Activated T-helper 2 cell treated with anti-CD3 and anti-CD28 coated beads, Interferon-gamma antibody, Interleukin-2, Interleukin-4, amounts not matched to agents 10 μg/mL and 5 μg/mL and 100 μg/mL, durations not matched to agents 14 hours and 24 hours and 36 hours (primary cell): ENCODE data around the gene FCRL2. TPM values are rescaled to one million over a fixed set of nuclear protein-coding genes. Genes with fewer than 3 reads are reported as not detected.

Experiments
- DNase-seq: peaks from one replicate; pipeline ENCODE4 v3.0.0; 2021; ENCODE audit warnings: low spot score
- H3K27ac Mint-ChIP-seq: one replicate; pipeline ENCODE4 v1.8.0; 2021; ENCODE audit warnings: mixed read lengths
- H3K27me3 Mint-ChIP-seq: one replicate; pipeline ENCODE4 v1.8.0; 2021; ENCODE audit warnings: low read depth, mixed read lengths
- H3K36me3 Mint-ChIP-seq: one replicate; pipeline ENCODE4 v1.8.0; 2021; ENCODE audit warnings: low read depth, mixed read lengths
- H3K4me1 Mint-ChIP-seq: one replicate; pipeline ENCODE4 v1.8.0; 2021; ENCODE audit warnings: low read depth, mixed read lengths
- H3K4me3 Mint-ChIP-seq: one replicate; pipeline ENCODE4 v1.8.0; 2021; ENCODE audit warnings: low read depth, mild to moderate bottlenecking, moderate library complexity, mixed read lengths
- H3K9me3 Mint-ChIP-seq: one replicate; pipeline ENCODE4 v1.8.0; 2021; ENCODE audit warnings: mixed read lengths
- intact Hi-C: fragments of 100-400 bp; cut with micrococcal nuclease; formaldehyde crosslinking; loops from one replicate; pipeline ENCODE4 v1.15.1; 2023
- total RNA-seq: library from RNA; stranded (reverse); gene quantifications from 2 replicates; pipeline ENCODE4 v1.2.3, GENCODE V29; 2022

FCRL2 gene
- total RNA-seq, result not detected in 2 replicates

GRCh38 chr1:157776971-157777391 is at the start of gene FCRL2:
Gene FCRL2 (minus strand): TSS chr1:157777132. CDS start chr1:157777073, 59 bp downstream.
- Mint-ChIP-seq H3K4me1 (no peaks in the 10 kb centered on the region), H3K4me3 (no peak within 1 kb of the TSS), H3K27me3 (peaks cover 4% of the 10 kb centered on the region), H3K36me3 (no peaks in the 10 kb centered on the region), H3K9me3 (no peaks in the 10 kb centered on the region), H3K27ac (no peak within 1 kb of the TSS)
- intact Hi-C loops, result no loop called here
- DNase-seq, result no peak

GRCh38 chr1:157820299-157820698 is 43.4 kb upstream of the FCRL2 start:
- DNase-seq, result no peak
- Mint-ChIP-seq H3K4me3 (no peak overlapping the region), H3K4me1 (no peaks in the 10 kb centered on the region), H3K9me3 (no peaks in the 10 kb centered on the region), H3K36me3 (no peaks in the 10 kb centered on the region), H3K27me3 (no peaks in the 10 kb centered on the region), H3K27ac (no peak overlapping the region)
- intact Hi-C loops, result no loop called here

GRCh38 chr1:157819896-157820295 is 43.0 kb upstream of the FCRL2 start, which contains the start of gene FCRL1:
Gene FCRL1 (minus strand): TSS chr1:157820120. CDS start chr1:157820037, 83 bp downstream.
- Mint-ChIP-seq H3K27ac (no peak within 1 kb of the TSS), H3K27me3 (no peaks in the 10 kb centered on the region), H3K36me3 (no peaks in the 10 kb centered on the region), H3K9me3 (no peaks in the 10 kb centered on the region), H3K4me3 (no peak within 1 kb of the TSS), H3K4me1 (no peaks in the 10 kb centered on the region)
- intact Hi-C loops, result no loop called here
- no peak for DNase-seq

- no peaks in the 10 kb centered on the region for H3K4me1 Mint-ChIP-seq
- no peaks in the 10 kb centered on the region for H3K27me3 Mint-ChIP-seq
- H3K36me3 Mint-ChIP-seq, result no peaks in the 10 kb centered on the region
- H3K9me3 Mint-ChIP-seq, result peaks cover 6% of the 10 kb centered on the region
- no peak for DNase-seq
- no peak overlapping the region for H3K27ac Mint-ChIP-seq
- H3K4me3 Mint-ChIP-seq, result no peak overlapping the region
- intact Hi-C loops, result no loop called here
Observed at GRCh38 chr1:157819215-157819614, 42.3 kb upstream of the FCRL2 start.

- intact Hi-C loops, result no loop called here
Observed at GRCh38 chr1:157813269-157813668, 36.3 kb upstream of the FCRL2 start.

GRCh38 chr1:157806431-157807149 is 29.7 kb upstream of the FCRL2 start:
- no peaks in the 10 kb centered on the region for H3K9me3 Mint-ChIP-seq
- DNase-seq, result no peak
- no peaks in the 10 kb centered on the region for H3K4me1 Mint-ChIP-seq
- no peak overlapping the region for H3K4me3 Mint-ChIP-seq
- H3K36me3 Mint-ChIP-seq, result no peaks in the 10 kb centered on the region
- no peaks in the 10 kb centered on the region for H3K27me3 Mint-ChIP-seq
- intact Hi-C loops, result no loop called here
- no peak overlapping the region for H3K27ac Mint-ChIP-seq

More at GRCh38 chr1:157813269-157813668, 36.3 kb upstream of the FCRL2 start:
- H3K36me3 Mint-ChIP-seq, result no peaks in the 10 kb centered on the region
- H3K9me3 Mint-ChIP-seq, result peaks cover 22% of the 10 kb centered on the region
- DNase-seq, result no peak
- no peaks in the 10 kb centered on the region for H3K4me1 Mint-ChIP-seq
- no peak overlapping the region for H3K4me3 Mint-ChIP-seq
- H3K27me3 Mint-ChIP-seq, result no peaks in the 10 kb centered on the region
- H3K27ac Mint-ChIP-seq, result no peak overlapping the region

GRCh38 chr1:157803851-157804250 is 26.9 kb upstream of the FCRL2 start:
- Mint-ChIP-seq H3K27me3 (no peaks in the 10 kb centered on the region), H3K9me3 (no peaks in the 10 kb centered on the region), H3K4me1 (no peaks in the 10 kb centered on the region), H3K36me3 (no peaks in the 10 kb centered on the region), H3K27ac (no peak overlapping the region), H3K4me3 (no peak overlapping the region)
- intact Hi-C loops, result no loop called here
- DNase-seq, result no peak

GRCh38 chr1:157799996-157800395 is 23.1 kb upstream of the FCRL2 start:
- H3K9me3 Mint-ChIP-seq, result no peaks in the 10 kb centered on the region
- intact Hi-C loops, result no loop called here
- no peak for DNase-seq
- no peak overlapping the region for H3K4me3 Mint-ChIP-seq
- H3K27ac Mint-ChIP-seq, result no peak overlapping the region
- no peaks in the 10 kb centered on the region for H3K36me3 Mint-ChIP-seq
- H3K27me3 Mint-ChIP-seq, result no peaks in the 10 kb centered on the region
- no peaks in the 10 kb centered on the region for H3K4me1 Mint-ChIP-seq

GRCh38 chr1:157798211-157798610 is 21.3 kb upstream of the FCRL2 start:
- Mint-ChIP-seq H3K36me3 (no peaks in the 10 kb centered on the region), H3K4me3 (no peak overlapping the region), H3K27me3 (no peaks in the 10 kb centered on the region), H3K9me3 (peaks cover 10% of the 10 kb centered on the region), H3K4me1 (no peaks in the 10 kb centered on the region), H3K27ac (no peak overlapping the region)
- DNase-seq, result no peak
- intact Hi-C loops, result no loop called here

GRCh38 chr1:157785248-157785647 is 8.3 kb upstream of the FCRL2 start:
- Mint-ChIP-seq H3K4me1 (no peaks in the 10 kb centered on the region), H3K4me3 (no peak overlapping the region), H3K27me3 (no peaks in the 10 kb centered on the region), H3K36me3 (no peaks in the 10 kb centered on the region), H3K27ac (no peak overlapping the region), H3K9me3 (no peaks in the 10 kb centered on the region)
- no peak for DNase-seq
- intact Hi-C loops, result no loop called here

GRCh38 chr1:157784801-157785200 is 7.9 kb upstream of the FCRL2 start:
- H3K4me1 Mint-ChIP-seq, result no peaks in the 10 kb centered on the region

GRCh38 chr1:157782931-157783330 is 6.0 kb upstream of the FCRL2 start:
- Mint-ChIP-seq H3K27me3 (no peaks in the 10 kb centered on the region), H3K36me3 (no peaks in the 10 kb centered on the region), H3K9me3 (no peaks in the 10 kb centered on the region), H3K27ac (no peak overlapping the region), H3K4me3 (no peak overlapping the region), H3K4me1 (no peaks in the 10 kb centered on the region)
- no peak for DNase-seq
- intact Hi-C loops, result no loop called here

More at GRCh38 chr1:157784801-157785200, 7.9 kb upstream of the FCRL2 start:
- no peaks in the 10 kb centered on the region for H3K36me3 Mint-ChIP-seq
- intact Hi-C loops, result no loop called here
- H3K27ac Mint-ChIP-seq, result no peak overlapping the region
- H3K27me3 Mint-ChIP-seq, result no peaks in the 10 kb centered on the region
- no peak for DNase-seq
- H3K4me3 Mint-ChIP-seq, result no peak overlapping the region
- H3K9me3 Mint-ChIP-seq, result no peaks in the 10 kb centered on the region

GRCh38 chr1:157781048-157781447 is 4.1 kb upstream of the FCRL2 start:
- no peak for DNase-seq
- Mint-ChIP-seq H3K4me1 (no peaks in the 10 kb centered on the region), H3K4me3 (no peak overlapping the region), H3K9me3 (no peaks in the 10 kb centered on the region), H3K27ac (no peak overlapping the region), H3K27me3 (no peaks in the 10 kb centered on the region), H3K36me3 (no peaks in the 10 kb centered on the region)
- intact Hi-C loops, result no loop called here
